IMR-90 (cell line): ENCODE data around the gene RASSF5. TPM values are rescaled to one million over a fixed set of nuclear protein-coding genes. Genes with fewer than 3 reads are reported as not detected.

ENCODE experiments used
- ATAC-seq: fragments of 200-7000 bp; cut with Tn5 transposase; 2 replicates; pipeline ENCODE4 v1.9.1; 2020; ENCODE audit warnings: low read depth, mild to moderate bottlenecking, moderate library complexity
- BruUV-seq: library from RNA; stranded (reverse); fragments of 400-500 nt; replicated peaks from 2 replicates; lab custom pipeline; 2021; lab: Mats Ljungman, UMichigan
- CTCF ChIA-PET: fragments of 300-600 bp; formaldehyde crosslinking; extraction: SDS; loops from one replicate; lab custom pipeline; 2021; ENCODE audit warnings: antibody characterized with exemption; lab: Yijun Ruan, JAX
- POLR2A ChIA-PET: fragments of 300-600 bp; sonication (Branson Sonifier 250); formaldehyde crosslinking; loops from one replicate; lab custom pipeline; 2022; ENCODE audit warnings: antibody characterized with exemption; ENCODE audit not compliant: unreplicated experiment; lab: Charles Lee
- DNase-seq: peaks from one replicate; pipeline ENCODE4 v3.0.0; 2013
- H2AFZ ChIP-seq: replicated peaks from 2 replicates; pipeline ENCODE3; 2013; ENCODE audit warnings: low read length, mild to moderate bottlenecking; ENCODE audit not compliant: poor library complexity
- H2AK5ac ChIP-seq: 2 replicates; pipeline ENCODE4 v1.6.1; 2013; ENCODE audit warnings: low read depth, low read length, inconsistent platforms
- H2AK9ac ChIP-seq: replicated peaks from 2 replicates; pipeline ENCODE3; 2013; ENCODE audit warnings: mild to moderate bottlenecking, low read depth, low read length, moderate library complexity; ENCODE audit not compliant: poor library complexity
- H2BK120ac ChIP-seq: 2 replicates; pipeline ENCODE4 v1.6.1; 2013; ENCODE audit warnings: low read depth, low read length, inconsistent platforms
- H2BK15ac ChIP-seq: 3 replicates; pipeline ENCODE4 v1.6.1; 2013; ENCODE audit warnings: low read depth, low read length, inconsistent platforms
- H2BK20ac ChIP-seq: 2 replicates; pipeline ENCODE4 v1.6.1; 2013; ENCODE audit warnings: low read depth, mild to moderate bottlenecking, inconsistent platforms, low read length, moderate library complexity
- H2BK5ac ChIP-seq: 2 replicates; pipeline ENCODE4 v1.6.1; 2013; ENCODE audit warnings: mild to moderate bottlenecking, low read depth, low read length, inconsistent platforms; ENCODE audit not compliant: poor library complexity, severe bottlenecking
- H3K14ac ChIP-seq: replicated peaks from 2 replicates; pipeline ENCODE4 v1.6.1; 2013; ENCODE audit warnings: low read depth, low read length, inconsistent platforms
- H3K18ac ChIP-seq: 2 replicates; pipeline ENCODE4 v1.6.1; 2013; ENCODE audit warnings: low read depth, low read length, control low read depth
- H3K23ac ChIP-seq: 2 replicates; pipeline ENCODE4 v1.6.1; 2013; ENCODE audit warnings: low read depth, low read length, inconsistent platforms
- H3K27ac ChIP-seq: 2 replicates; pipeline ENCODE4 v1.5.1; 2013; ENCODE audit warnings: mild to moderate bottlenecking, control low read depth, low read length; ENCODE audit not compliant: insufficient read depth
- H3K27me3 ChIP-seq: 2 replicates; pipeline ENCODE4 v1.6.1; 2013; ENCODE audit warnings: low read length; ENCODE audit not compliant: control insufficient read depth, insufficient read depth
- H3K36me3 ChIP-seq: 2 replicates; pipeline ENCODE4 v1.6.1; 2013; ENCODE audit warnings: low read length, mixed read lengths; ENCODE audit not compliant: control insufficient read depth, insufficient read depth
- H3K4ac ChIP-seq: 2 replicates; pipeline ENCODE4 v1.6.1; 2013; ENCODE audit warnings: low read depth, low read length, inconsistent platforms
- H3K4me1 ChIP-seq: 2 replicates; pipeline ENCODE4 v1.6.1; 2013; ENCODE audit warnings: low read length, mixed read lengths; ENCODE audit not compliant: control insufficient read depth, insufficient read depth
- H3K4me2 ChIP-seq: 2 replicates; pipeline ENCODE4 v1.6.1; 2013; ENCODE audit warnings: low read depth, mild to moderate bottlenecking, control low read depth, low read length, moderate library complexity
- H3K4me3 ChIP-seq: 2 replicates; pipeline ENCODE4 v1.5.1; 2013; ENCODE audit warnings: low read depth, mild to moderate bottlenecking, control low read depth, low read length, moderate library complexity; ENCODE audit not compliant: insufficient read depth
- H3K56ac ChIP-seq: 2 replicates; pipeline ENCODE4 v1.6.1; 2013; ENCODE audit warnings: low read length, inconsistent platforms; ENCODE audit not compliant: insufficient read depth; ENCODE audit errors: extremely low read depth
- H3K79me1 ChIP-seq, 2 experiments: 2 replicates each; pipeline ENCODE4 v1.6.1; 2013; ENCODE audit warnings: low read length in 2 of 2, inconsistent platforms in 1 of 2, low read depth in 1 of 2
- H3K9ac ChIP-seq: 2 replicates; pipeline ENCODE4 v1.6.1; 2013; ENCODE audit warnings: low read depth, low read length, control low read depth
- H3K9me1 ChIP-seq: 2 replicates; pipeline ENCODE4 v1.6.1; 2013; ENCODE audit warnings: low read length, inconsistent platforms; ENCODE audit not compliant: insufficient read depth
- H3K9me3 ChIP-seq: 2 replicates; pipeline ENCODE4 v1.6.1; 2013; ENCODE audit warnings: low read length; ENCODE audit not compliant: control insufficient read depth, insufficient read depth
- H4K20me1 ChIP-seq: 2 replicates; pipeline ENCODE4 v1.6.1; 2013; ENCODE audit warnings: low read length, inconsistent platforms; ENCODE audit not compliant: insufficient read depth
- H4K5ac ChIP-seq: 2 replicates; pipeline ENCODE4 v1.6.1; 2013; ENCODE audit warnings: mild to moderate bottlenecking, low read depth, low read length, control low read depth
- H4K8ac ChIP-seq, 2 experiments: 2 replicates each; pipeline ENCODE4 v1.6.1; 2013; ENCODE audit warnings: low read depth in 2 of 2, low read length in 2 of 2, control low read depth in 1 of 2, inconsistent platforms in 1 of 2
- H4K91ac ChIP-seq: 2 replicates; pipeline ENCODE4 v1.6.1; 2013; ENCODE audit warnings: low read depth, low read length, inconsistent platforms; ENCODE audit not compliant: insufficient read depth
- POLR2A ChIP-seq: IDR thresholded peaks from 2 replicates; pipeline ENCODE4 v1.6.1; 2012; ENCODE audit warnings: mild to moderate bottlenecking, low read depth, low read length
- RAD21 ChIP-seq: IDR thresholded peaks from 2 replicates; pipeline ENCODE4 v1.6.1; 2012; ENCODE audit warnings: low read length, improper control_type of control experiment
- SMC3 ChIP-seq: fragments of 150-350 bp; IDR thresholded peaks from 2 replicates; pipeline ENCODE4 v1.6.1; 2016; ENCODE audit warnings: low read depth, mild to moderate bottlenecking, antibody characterized with exemption, low read length, moderate library complexity
- WGBS, 2 experiments: methylation state at CpG; one replicate each; pipeline versions ENCODE4 v1.1.5 to v1.1.7; 2013; ENCODE audit warnings: missing lambda C conversion rate in 2 of 2; ENCODE audit not compliant: insufficient read length in 1 of 2; ENCODE audit errors: extremely low coverage in 2 of 2; 5-methylcytosine and 5-hydroxymethylcytosine counted together
- dilution Hi-C: fragments of 300-500 bp; cut with HindIII; formaldehyde crosslinking; loops from one replicate; pipeline ENCODE4 v1.14.3; 2018; ENCODE audit warnings: low sequenced_read_pairs; ENCODE audit not compliant: unreplicated experiment
- in situ Hi-C: fragments of 300-500 bp; cut with MboI; formaldehyde crosslinking; loops from 3 replicates; pipeline ENCODE4 v1.14.3; 2019; ENCODE audit warnings: low sequenced_read_pairs, inconsistent platforms, mixed read lengths
- intact Hi-C: fragments of 100-400 bp; cut with micrococcal nuclease; formaldehyde crosslinking; loops from 2 replicates; pipeline ENCODE4 v1.10.0; 2022
- polyA plus RNA-seq, 3 experiments: library from polyadenylated mRNA; depleted of rRNA; stranded (reverse); fragments of >200 nt; gene quantifications; 2 replicates each; pipeline ENCODE4 v1.2.3, GENCODE V29; 2012; ENCODE audit warnings: low replicate concordance in 1 of 3
- total RNA-seq: library from RNA; depleted of rRNA; stranded (reverse); fragments of >200 nt; gene quantifications from 2 replicates; pipeline ENCODE4 v1.2.3, GENCODE V29; 2012
- TF ChIP-seq, protein P1 (sequence below): conservative IDR thresholded peaks from 2 replicates; pipeline ENCODE4 v1.5.1; 2012; ENCODE audit warnings: mild to moderate bottlenecking, low read depth, low read length, improper control_type of control experiment

Gene RASSF5
- total and polyA plus RNA-seq, 2 of the 4 experiments (the other 2 are of a cell fraction): 0.18 to 1.1 TPM

DNA sequence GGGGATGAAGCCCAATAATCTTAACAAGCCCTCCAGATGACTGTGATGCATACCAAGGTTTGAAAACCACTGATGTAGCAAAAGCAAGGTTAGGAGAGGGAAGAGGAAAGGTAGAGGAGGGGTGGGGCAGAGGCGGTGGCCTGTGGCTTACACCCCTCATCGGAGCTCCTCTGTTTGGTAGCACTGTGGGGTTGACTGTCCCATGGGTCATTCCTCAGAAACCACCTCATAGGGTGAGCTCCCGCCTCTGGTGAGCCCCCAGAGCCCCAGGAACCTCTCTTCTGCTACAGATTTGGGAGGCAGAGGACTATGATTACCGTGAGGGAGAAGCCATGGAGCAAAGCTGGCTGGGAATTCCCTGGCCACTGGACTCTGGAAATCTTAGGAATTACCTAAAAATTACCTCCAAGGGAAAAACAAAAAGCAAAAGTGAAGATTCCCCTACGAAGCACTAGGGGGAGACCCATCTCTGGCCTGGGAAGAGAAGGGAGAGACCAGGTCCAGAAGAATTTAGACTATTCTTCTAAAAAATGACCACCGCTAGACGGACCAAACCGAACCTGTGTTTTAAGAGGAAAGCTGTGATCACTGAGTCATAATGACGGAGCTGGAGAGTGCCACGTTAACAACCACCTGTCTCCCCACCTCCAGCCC, 1.5 kb upstream of the RASSF5 start:
- intact Hi-C loops: loop anchor here (1.0 kb wide), 1 partner anchor 77 kb away; no protein-coding TSS in a partner anchor
- 0 out of 2 replicates have a peak overlapping the region, but pooled peaks have one; percentile 6 for H2BK120ac ChIP-seq
- H2BK5ac ChIP-seq: no peak overlapping the region
- H3K4me1 ChIP-seq: peaks cover 27% of the 10 kb centered on the region
- BruUV-seq: no TSS peak
- no peak overlapping the region for H3K4me3 ChIP-seq
- no peak overlapping the region for H2BK15ac ChIP-seq
- H3K9ac ChIP-seq: no peak overlapping the region
- H4K91ac ChIP-seq: no peak overlapping the region
- TF ChIP-seq SMC3 (peak; percentile 43; the same call in 1 of the 2 replicates), POLR2A (no peak), RAD21 (peak; percentile 61)
- TF ChIP-seq, protein P1, sequence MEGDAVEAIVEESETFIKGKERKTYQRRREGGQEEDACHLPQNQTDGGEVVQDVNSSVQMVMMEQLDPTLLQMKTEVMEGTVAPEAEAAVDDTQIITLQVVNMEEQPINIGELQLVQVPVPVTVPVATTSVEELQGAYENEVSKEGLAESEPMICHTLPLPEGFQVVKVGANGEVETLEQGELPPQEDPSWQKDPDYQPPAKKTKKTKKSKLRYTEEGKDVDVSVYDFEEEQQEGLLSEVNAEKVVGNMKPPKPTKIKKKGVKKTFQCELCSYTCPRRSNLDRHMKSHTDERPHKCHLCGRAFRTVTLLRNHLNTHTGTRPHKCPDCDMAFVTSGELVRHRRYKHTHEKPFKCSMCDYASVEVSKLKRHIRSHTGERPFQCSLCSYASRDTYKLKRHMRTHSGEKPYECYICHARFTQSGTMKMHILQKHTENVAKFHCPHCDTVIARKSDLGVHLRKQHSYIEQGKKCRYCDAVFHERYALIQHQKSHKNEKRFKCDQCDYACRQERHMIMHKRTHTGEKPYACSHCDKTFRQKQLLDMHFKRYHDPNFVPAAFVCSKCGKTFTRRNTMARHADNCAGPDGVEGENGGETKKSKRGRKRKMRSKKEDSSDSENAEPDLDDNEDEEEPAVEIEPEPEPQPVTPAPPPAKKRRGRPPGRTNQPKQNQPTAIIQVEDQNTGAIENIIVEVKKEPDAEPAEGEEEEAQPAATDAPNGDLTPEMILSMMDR: peak; percentile 71
- no peak overlapping the region for H3K27ac ChIP-seq
- CTCF ChIA-PET: interaction anchor here (0.5 to 2.1 kb wide), 5 partner anchors 70 to 506 kb away, joined by 3 to 6 read pairs (median 3); no protein-coding TSS in a partner anchor
- no peak overlapping the region for H3K56ac ChIP-seq
- H4K5ac ChIP-seq: no peak overlapping the region
- no peak overlapping the region for H3K4me2 ChIP-seq
- H3K79me1 ChIP-seq: peaks cover 0 to 5% of the 10 kb centered on the region in 2 experiments; a peak in 1 of 4 replicates
- H4K20me1 ChIP-seq: 0 out of 2 replicates have a peak, but pooled peaks cover 3% of the 10 kb centered on the region
- no peak for ATAC-seq
- peak overlapping the region; percentile 51 for H2AK9ac ChIP-seq
- no peak overlapping the region for H3K14ac ChIP-seq
- no CpG with 5 or more reads among the region's 10 CpGs for WGBS, 2 experiments
- in situ Hi-C loops: no loop called here
- peaks cover 16% of the 10 kb centered on the region for H3K9me1 ChIP-seq
- no peaks in the 10 kb centered on the region for H3K36me3 ChIP-seq
- H4K8ac ChIP-seq: no peak overlapping the region
- H2BK20ac ChIP-seq: no peak overlapping the region
- peak overlapping the region; percentile 37; the same call in 1 of the 2 replicates for H2AK5ac ChIP-seq
- no peaks in the 10 kb centered on the region for H3K27me3 ChIP-seq
- H3K23ac ChIP-seq: no peak overlapping the region
- dilution Hi-C loops: no loop called here
- H3K18ac ChIP-seq: no peak overlapping the region
- H2AFZ ChIP-seq: no peak overlapping the region
- POLR2A ChIA-PET: no interaction called here
- no peaks in the 10 kb centered on the region for H3K9me3 ChIP-seq
- DNase-seq: peak; percentile 54
- H3K4ac ChIP-seq: no peak overlapping the region
